ENCODE measurements around the gene E2F4. TPM values are rescaled to one million over a fixed set of nuclear protein-coding genes. Genes with fewer than 3 reads are reported as not detected.

Gene E2F4
- total and polyA plus RNA-seq, 10 of the 15 experiments (the other 5 are each of a cell fraction or from before 2014, with no cell fraction given), result 11.7 to 132 (median 95.9) TPM

- TF ChIP-seq, protein P1, sequence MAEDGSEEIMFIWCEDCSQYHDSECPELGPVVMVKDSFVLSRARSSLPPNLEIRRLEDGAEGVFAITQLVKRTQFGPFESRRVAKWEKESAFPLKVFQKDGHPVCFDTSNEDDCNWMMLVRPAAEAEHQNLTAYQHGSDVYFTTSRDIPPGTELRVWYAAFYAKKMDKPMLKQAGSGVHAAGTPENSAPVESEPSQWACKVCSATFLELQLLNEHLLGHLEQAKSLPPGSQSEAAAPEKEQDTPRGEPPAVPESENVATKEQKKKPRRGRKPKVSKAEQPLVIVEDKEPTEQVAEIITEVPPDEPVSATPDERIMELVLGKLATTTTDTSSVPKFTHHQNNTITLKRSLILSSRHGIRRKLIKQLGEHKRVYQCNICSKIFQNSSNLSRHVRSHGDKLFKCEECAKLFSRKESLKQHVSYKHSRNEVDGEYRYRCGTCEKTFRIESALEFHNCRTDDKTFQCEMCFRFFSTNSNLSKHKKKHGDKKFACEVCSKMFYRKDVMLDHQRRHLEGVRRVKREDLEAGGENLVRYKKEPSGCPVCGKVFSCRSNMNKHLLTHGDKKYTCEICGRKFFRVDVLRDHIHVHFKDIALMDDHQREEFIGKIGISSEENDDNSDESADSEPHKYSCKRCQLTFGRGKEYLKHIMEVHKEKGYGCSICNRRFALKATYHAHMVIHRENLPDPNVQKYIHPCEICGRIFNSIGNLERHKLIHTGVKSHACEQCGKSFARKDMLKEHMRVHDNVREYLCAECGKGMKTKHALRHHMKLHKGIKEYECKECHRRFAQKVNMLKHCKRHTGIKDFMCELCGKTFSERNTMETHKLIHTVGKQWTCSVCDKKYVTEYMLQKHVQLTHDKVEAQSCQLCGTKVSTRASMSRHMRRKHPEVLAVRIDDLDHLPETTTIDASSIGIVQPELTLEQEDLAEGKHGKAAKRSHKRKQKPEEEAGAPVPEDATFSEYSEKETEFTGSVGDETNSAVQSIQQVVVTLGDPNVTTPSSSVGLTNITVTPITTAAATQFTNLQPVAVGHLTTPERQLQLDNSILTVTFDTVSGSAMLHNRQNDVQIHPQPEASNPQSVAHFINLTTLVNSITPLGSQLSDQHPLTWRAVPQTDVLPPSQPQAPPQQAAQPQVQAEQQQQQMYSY (CRISPR knock-in tag; IDR thresholded peaks at IDR 0.05), result no peak
- no peak for TF ChIP-seq CHD4 (IDR thresholded peaks at IDR 0.05)
- peak; percentile 85; the same call in 1 of the 2 replicates for TF ChIP-seq HDAC2 (IDR thresholded peaks at IDR 0.05)
- TF ChIP-seq SPI1 (IDR thresholded peaks at IDR 0.05; ENCODE audit: borderline replicate concordance, insufficient read depth, low read depth, low read length), result peak; percentile 65
- TF ChIP-seq NFYA (IDR thresholded peaks at IDR 0.05; ENCODE audit: borderline replicate concordance, low read depth, low read length), result no peak
- TF ChIP-seq MTA2 (IDR thresholded peaks at IDR 0.05; ENCODE audit: low read depth), result no peak
- 0 out of 2 replicates have a peak, but pooled peaks have one; percentile 30 for TF ChIP-seq BACH1 (IDR thresholded peaks at IDR 0.05; ENCODE audit: borderline replicate concordance)
- TF ChIP-seq, protein P2, sequence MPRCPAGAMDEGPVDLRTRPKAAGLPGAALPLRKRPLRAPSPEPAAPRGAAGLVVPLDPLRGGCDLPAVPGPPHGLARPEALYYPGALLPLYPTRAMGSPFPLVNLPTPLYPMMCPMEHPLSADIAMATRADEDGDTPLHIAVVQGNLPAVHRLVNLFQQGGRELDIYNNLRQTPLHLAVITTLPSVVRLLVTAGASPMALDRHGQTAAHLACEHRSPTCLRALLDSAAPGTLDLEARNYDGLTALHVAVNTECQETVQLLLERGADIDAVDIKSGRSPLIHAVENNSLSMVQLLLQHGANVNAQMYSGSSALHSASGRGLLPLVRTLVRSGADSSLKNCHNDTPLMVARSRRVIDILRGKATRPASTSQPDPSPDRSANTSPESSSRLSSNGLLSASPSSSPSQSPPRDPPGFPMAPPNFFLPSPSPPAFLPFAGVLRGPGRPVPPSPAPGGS (IDR thresholded peaks at IDR 0.05; ENCODE audit: borderline replicate concordance, insufficient read depth, low read depth, low read length, poor library complexity, severe bottlenecking), result no peak
- TF ChIP-seq SMARCA5 (IDR thresholded peaks at IDR 0.05), result 0 out of 2 replicates have a peak, but pooled peaks have one; percentile 41
- TF ChIP-seq KLF5 (IDR thresholded peaks at IDR 0.05; ENCODE audit: partially characterized antibody), result peak; percentile 91
- no peak for TF ChIP-seq STAT3 (IDR thresholded peaks at IDR 0.05; ENCODE audit: low read depth, low read length)
- no peak for TF ChIP-seq ZNF622 (IDR thresholded peaks at IDR 0.05)
- TF ChIP-seq, protein P3, sequence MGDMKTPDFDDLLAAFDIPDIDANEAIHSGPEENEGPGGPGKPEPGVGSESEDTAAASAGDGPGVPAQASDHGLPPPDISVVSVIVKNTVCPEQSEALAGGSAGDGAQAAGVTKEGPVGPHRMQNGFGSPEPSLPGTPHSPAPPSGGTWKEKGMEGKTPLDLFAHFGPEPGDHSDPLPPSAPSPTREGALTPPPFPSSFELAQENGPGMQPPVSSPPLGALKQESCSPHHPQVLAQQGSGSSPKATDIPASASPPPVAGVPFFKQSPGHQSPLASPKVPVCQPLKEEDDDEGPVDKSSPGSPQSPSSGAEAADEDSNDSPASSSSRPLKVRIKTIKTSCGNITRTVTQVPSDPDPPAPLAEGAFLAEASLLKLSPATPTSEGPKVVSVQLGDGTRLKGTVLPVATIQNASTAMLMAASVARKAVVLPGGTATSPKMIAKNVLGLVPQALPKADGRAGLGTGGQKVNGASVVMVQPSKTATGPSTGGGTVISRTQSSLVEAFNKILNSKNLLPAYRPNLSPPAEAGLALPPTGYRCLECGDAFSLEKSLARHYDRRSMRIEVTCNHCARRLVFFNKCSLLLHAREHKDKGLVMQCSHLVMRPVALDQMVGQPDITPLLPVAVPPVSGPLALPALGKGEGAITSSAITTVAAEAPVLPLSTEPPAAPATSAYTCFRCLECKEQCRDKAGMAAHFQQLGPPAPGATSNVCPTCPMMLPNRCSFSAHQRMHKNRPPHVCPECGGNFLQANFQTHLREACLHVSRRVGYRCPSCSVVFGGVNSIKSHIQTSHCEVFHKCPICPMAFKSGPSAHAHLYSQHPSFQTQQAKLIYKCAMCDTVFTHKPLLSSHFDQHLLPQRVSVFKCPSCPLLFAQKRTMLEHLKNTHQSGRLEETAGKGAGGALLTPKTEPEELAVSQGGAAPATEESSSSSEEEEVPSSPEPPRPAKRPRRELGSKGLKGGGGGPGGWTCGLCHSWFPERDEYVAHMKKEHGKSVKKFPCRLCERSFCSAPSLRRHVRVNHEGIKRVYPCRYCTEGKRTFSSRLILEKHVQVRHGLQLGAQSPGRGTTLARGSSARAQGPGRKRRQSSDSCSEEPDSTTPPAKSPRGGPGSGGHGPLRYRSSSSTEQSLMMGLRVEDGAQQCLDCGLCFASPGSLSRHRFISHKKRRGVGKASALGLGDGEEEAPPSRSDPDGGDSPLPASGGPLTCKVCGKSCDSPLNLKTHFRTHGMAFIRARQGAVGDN (IDR thresholded peaks at IDR 0.05), result no peak
- peak; percentile 96 for TF ChIP-seq NBN (IDR thresholded peaks at IDR 0.05)
- no peak for TF ChIP-seq FOS (IDR thresholded peaks at IDR 0.05; ENCODE audit: borderline replicate concordance, extremely low read depth, insufficient read length)
- TF ChIP-seq GATAD2B (conservative IDR thresholded peaks at IDR 0.05; ENCODE audit: low read depth), result peak; percentile 66; the same call in 1 of the 2 replicates
- no peak for TF ChIP-seq WRNIP1 (IDR thresholded peaks at IDR 0.05; ENCODE audit: borderline replicate concordance, low read depth, low read length)
- peak; percentile 98 for TF ChIP-seq E2F8 (IDR thresholded peaks at IDR 0.05; ENCODE audit: low read depth, partially characterized antibody)
Measured at GRCh38 chr16:67226804-67227566, 35.0 kb downstream of the E2F4 start, which contains the start of gene TMEM208 (continued).
